ENCODE data around the gene FBXL16.

FBXL16 gene

DNA sequence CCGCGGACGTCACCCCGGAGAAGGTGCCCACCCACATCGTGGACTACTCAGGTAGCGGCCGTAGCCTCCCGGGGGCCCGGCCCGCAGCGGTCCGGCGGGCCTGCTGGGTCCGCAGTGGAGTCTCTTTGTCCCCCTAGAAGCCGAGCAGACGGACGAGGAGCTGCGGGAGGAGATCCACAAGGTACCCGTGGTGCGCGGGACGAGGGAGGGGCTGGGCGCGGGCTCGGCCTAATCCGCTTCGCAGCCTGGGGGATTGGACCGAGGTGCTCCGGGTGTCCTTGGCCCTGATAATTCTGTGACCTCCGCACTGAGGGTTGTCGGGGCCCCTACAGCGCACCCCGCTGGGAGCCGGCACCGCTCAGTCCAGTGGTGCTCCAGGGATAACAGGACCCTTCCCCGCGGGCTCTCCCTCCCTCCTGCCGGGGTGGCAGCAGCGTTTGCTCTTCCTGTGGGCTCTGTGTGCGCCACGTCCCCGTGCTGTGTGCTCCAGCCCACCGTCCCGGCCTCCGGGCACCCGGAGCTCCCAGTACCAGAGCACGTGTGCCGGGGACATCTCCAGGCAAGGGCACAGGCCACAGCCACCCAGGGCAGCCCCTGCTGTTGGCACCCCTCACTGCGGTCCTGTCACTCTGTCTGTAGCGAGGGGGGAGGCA lies 37.0 kb downstream of the FBXL16 start:
- H3K27me3 ChIP-seq (ENCODE audit: insufficient read depth, poor library complexity, severe bottlenecking): no peaks in the 10 kb centered on the region
- H3K4me3 ChIP-seq (replicated peaks; ENCODE audit: insufficient read depth, low read length): peak overlapping the region; percentile 97
- peak overlapping the region; percentile 76 for H3K27ac ChIP-seq (replicated peaks)
- TF ChIP-seq GABPA (IDR thresholded peaks at IDR 0.05; ENCODE audit: low read depth): no peak
- TF ChIP-seq SPI1 (IDR thresholded peaks at IDR 0.05; ENCODE audit: borderline replicate concordance, low read depth): no peak
- no peak for TF ChIP-seq POLR2AphosphoS5 (IDR thresholded peaks at IDR 0.05; ENCODE audit: low read depth)
- TF ChIP-seq, protein P1, sequence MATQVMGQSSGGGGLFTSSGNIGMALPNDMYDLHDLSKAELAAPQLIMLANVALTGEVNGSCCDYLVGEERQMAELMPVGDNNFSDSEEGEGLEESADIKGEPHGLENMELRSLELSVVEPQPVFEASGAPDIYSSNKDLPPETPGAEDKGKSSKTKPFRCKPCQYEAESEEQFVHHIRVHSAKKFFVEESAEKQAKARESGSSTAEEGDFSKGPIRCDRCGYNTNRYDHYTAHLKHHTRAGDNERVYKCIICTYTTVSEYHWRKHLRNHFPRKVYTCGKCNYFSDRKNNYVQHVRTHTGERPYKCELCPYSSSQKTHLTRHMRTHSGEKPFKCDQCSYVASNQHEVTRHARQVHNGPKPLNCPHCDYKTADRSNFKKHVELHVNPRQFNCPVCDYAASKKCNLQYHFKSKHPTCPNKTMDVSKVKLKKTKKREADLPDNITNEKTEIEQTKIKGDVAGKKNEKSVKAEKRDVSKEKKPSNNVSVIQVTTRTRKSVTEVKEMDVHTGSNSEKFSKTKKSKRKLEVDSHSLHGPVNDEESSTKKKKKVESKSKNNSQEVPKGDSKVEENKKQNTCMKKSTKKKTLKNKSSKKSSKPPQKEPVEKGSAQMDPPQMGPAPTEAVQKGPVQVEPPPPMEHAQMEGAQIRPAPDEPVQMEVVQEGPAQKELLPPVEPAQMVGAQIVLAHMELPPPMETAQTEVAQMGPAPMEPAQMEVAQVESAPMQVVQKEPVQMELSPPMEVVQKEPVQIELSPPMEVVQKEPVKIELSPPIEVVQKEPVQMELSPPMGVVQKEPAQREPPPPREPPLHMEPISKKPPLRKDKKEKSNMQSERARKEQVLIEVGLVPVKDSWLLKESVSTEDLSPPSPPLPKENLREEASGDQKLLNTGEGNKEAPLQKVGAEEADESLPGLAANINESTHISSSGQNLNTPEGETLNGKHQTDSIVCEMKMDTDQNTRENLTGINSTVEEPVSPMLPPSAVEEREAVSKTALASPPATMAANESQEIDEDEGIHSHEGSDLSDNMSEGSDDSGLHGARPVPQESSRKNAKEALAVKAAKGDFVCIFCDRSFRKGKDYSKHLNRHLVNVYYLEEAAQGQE (IDR thresholded peaks at IDR 0.05; ENCODE audit: insufficient replicate concordance, low read depth): no peak
- DNase-seq (ENCODE audit: low read depth in 1 of 2, low spot score in 1 of 2): no peak

DNA sequence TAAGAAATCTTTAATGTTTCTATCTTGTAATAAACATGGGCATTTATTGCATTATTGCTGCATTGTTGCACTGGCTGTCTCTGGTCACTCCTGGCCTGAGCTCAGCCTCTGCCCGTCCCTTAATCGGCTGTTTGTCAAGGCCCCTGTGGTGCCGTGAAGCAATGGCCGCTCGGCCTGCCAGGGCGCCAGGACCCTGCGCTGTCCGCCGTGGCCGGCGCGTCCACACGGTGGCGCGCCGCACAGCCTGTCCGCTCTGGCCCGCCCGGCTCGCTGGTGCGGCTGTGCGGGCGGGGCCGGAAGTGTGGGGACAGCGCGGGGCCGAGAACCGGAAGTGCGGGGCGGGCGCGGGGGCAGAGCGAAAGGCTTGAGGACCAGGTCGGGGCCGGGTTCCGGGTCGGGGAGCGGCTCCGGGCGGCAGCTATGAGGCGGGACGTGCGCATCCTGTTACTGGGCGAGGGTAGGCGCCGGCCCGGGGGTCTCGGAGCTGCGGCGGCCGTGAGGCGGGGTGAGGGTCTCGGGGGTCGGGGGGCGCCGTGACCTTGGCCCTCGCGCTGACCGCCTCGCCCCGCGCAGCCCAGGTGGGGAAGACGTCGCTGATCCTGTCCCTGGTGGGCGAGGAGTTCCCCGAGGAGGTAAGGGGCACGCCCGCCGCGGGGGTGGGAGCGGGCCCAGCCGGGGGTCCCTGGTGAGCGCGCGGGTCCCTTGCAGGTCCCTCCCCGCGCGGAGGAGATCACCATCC lies 37.7 kb downstream of the FBXL16 start, which contains the start of gene RHOT2:
Gene RHOT2 (plus strand): TSS at position 353 of the 739 bp plus-strand sequence. CDS start 68 bp downstream, at position 421.
- no peaks in the 10 kb centered on the region for H3K27me3 ChIP-seq (ENCODE audit: insufficient read depth, poor library complexity, severe bottlenecking)
- TF ChIP-seq GABPA (IDR thresholded peaks at IDR 0.05; ENCODE audit: low read depth) (peak; percentile 95), POLR2AphosphoS5 (IDR thresholded peaks at IDR 0.05; ENCODE audit: low read depth) (peak; percentile 56), SPI1 (IDR thresholded peaks at IDR 0.05; ENCODE audit: borderline replicate concordance, low read depth) (peak; percentile 46; the same call in 1 of the 2 replicates)
- TF ChIP-seq, protein P2, sequence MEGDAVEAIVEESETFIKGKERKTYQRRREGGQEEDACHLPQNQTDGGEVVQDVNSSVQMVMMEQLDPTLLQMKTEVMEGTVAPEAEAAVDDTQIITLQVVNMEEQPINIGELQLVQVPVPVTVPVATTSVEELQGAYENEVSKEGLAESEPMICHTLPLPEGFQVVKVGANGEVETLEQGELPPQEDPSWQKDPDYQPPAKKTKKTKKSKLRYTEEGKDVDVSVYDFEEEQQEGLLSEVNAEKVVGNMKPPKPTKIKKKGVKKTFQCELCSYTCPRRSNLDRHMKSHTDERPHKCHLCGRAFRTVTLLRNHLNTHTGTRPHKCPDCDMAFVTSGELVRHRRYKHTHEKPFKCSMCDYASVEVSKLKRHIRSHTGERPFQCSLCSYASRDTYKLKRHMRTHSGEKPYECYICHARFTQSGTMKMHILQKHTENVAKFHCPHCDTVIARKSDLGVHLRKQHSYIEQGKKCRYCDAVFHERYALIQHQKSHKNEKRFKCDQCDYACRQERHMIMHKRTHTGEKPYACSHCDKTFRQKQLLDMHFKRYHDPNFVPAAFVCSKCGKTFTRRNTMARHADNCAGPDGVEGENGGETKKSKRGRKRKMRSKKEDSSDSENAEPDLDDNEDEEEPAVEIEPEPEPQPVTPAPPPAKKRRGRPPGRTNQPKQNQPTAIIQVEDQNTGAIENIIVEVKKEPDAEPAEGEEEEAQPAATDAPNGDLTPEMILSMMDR (IDR thresholded peaks at IDR 0.05; ENCODE audit: insufficient read depth, low read length): peak; percentile 75
- TF ChIP-seq, protein P1 (IDR thresholded peaks at IDR 0.05; ENCODE audit: insufficient replicate concordance, low read depth): peak; percentile 44
- H3K27ac ChIP-seq (replicated peaks): peak within 1 kb of the TSS; percentile 76
- peak within 1 kb of the TSS; percentile 97 for H3K4me3 ChIP-seq (replicated peaks; ENCODE audit: insufficient read depth, low read length)
- peak in 1 of 2 experiments; percentile 90 for DNase-seq (ENCODE audit: low read depth in 1 of 2, low spot score in 1 of 2)

DNA sequence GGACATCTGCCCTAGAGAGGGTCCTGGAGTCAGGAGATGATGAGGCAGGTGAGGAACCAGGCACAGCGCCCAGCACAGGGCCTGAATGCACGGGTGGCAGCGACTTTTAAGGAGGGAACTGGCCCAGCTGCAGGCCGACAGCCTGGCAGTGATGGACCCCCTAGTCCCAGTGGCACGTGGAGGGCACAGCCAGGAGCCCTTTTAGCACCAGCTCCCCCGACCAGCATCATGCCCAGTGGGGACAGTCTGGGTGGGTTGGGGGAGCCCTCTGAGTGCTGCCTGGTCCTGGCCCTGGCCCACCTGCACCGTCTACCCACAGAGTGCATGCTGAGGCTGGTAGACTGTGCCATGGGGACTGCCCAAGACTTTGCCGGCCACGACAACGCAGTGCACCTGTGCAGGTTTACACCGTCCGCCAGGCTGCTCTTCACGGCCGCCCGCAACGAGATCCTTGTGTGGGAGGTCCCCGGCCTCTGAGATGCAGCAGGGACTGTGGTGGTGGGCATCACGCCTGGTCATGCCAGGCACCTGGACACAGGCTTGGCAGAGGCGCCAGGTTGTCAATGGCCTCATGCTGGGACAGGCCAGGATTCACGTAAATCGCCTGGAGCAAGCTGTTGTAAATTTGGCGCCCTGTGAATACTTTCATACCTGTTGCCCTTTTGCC lies 38.4 kb downstream of the FBXL16 start:
- H3K4me3 ChIP-seq (replicated peaks; ENCODE audit: insufficient read depth, low read length): no peak overlapping the region
- 0 out of 2 replicates have a peak overlapping the region, but pooled peaks have one; percentile 3 for H3K27ac ChIP-seq (replicated peaks)
- no peak for TF ChIP-seq SPI1 (IDR thresholded peaks at IDR 0.05; ENCODE audit: borderline replicate concordance, low read depth)
- no peak for TF ChIP-seq GABPA (IDR thresholded peaks at IDR 0.05; ENCODE audit: low read depth)
- no peak for TF ChIP-seq POLR2AphosphoS5 (IDR thresholded peaks at IDR 0.05; ENCODE audit: low read depth)
- TF ChIP-seq, protein P1 (IDR thresholded peaks at IDR 0.05; ENCODE audit: insufficient replicate concordance, low read depth): no peak
- TF ChIP-seq, protein P2 (IDR thresholded peaks at IDR 0.05; ENCODE audit: insufficient read depth, low read length): no peak
- DNase-seq (ENCODE audit: low read depth in 1 of 2, low spot score in 1 of 2): no peak
- no peaks in the 10 kb centered on the region for H3K27me3 ChIP-seq (ENCODE audit: insufficient read depth, poor library complexity, severe bottlenecking)

Measured in HL-60 (cell line).